ENCODE data around the gene SLC17A4. TPM values are rescaled to one million over a fixed set of nuclear protein-coding genes. Genes with fewer than 3 reads are reported as not detected.

The SLC17A4 gene
- total and polyA plus RNA-seq, 2 donors from 2014 or later: 0.88 to 1.8 TPM

DNA sequence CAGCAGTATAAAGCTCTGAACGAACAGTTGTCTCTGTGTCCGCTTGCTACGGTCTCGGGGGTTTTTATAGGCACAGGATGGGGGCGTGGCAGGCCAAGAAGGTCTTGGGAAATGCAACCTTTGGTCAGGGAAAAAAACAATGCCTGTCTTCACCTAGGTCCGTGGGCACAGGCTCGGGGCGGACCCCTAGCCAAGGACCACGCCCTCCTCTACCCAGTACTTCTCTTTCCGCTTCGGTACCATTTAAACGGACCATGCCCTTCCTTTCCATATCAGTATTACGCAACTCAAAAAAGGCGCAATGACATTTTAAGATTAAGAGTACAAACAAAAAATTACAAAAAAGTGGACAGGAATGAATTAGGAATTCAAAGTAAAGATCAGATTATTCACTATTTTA is 44.3 kb upstream of the SLC17A4 start:
- Histone ChIP-seq H3K4me1 (ENCODE audit: control insufficient read depth in 2 of 3, insufficient read depth in 2 of 3, low read depth in 1 of 3, low read length in 3 of 3) (no peaks in the 10 kb centered on the region), H3K36me3 (ENCODE audit: control insufficient read depth in 2 of 3, insufficient read depth in 3 of 3, low read length in 3 of 3) (no peaks in the 10 kb centered on the region), H3K27ac (ENCODE audit: low read depth in 2 of 2, low read length in 2 of 2) (no peak overlapping the region), H3K27me3 (ENCODE audit: control insufficient read depth, insufficient read depth, low read length) (no peaks in the 10 kb centered on the region), H3K9me3 (ENCODE audit: control insufficient read depth in 2 of 3, insufficient read depth in 1 of 3, low read length in 3 of 3) (no peaks in the 10 kb centered on the region), H3K9ac (ENCODE audit: low read length in 3 of 3) (no peak overlapping the region), H3K4me3 (ENCODE audit: low read length in 3 of 3) (no peak overlapping the region)
- no peak for DNase-seq
- no peak for FAIRE-seq
- TF ChIP-seq, protein P1, sequence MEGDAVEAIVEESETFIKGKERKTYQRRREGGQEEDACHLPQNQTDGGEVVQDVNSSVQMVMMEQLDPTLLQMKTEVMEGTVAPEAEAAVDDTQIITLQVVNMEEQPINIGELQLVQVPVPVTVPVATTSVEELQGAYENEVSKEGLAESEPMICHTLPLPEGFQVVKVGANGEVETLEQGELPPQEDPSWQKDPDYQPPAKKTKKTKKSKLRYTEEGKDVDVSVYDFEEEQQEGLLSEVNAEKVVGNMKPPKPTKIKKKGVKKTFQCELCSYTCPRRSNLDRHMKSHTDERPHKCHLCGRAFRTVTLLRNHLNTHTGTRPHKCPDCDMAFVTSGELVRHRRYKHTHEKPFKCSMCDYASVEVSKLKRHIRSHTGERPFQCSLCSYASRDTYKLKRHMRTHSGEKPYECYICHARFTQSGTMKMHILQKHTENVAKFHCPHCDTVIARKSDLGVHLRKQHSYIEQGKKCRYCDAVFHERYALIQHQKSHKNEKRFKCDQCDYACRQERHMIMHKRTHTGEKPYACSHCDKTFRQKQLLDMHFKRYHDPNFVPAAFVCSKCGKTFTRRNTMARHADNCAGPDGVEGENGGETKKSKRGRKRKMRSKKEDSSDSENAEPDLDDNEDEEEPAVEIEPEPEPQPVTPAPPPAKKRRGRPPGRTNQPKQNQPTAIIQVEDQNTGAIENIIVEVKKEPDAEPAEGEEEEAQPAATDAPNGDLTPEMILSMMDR (IDR thresholded peaks at IDR 0.05; ENCODE audit: borderline replicate concordance, extremely low read depth, insufficient read depth): no peak
- intact Hi-C loops (cut with DNase I): no loop called here

DNA sequence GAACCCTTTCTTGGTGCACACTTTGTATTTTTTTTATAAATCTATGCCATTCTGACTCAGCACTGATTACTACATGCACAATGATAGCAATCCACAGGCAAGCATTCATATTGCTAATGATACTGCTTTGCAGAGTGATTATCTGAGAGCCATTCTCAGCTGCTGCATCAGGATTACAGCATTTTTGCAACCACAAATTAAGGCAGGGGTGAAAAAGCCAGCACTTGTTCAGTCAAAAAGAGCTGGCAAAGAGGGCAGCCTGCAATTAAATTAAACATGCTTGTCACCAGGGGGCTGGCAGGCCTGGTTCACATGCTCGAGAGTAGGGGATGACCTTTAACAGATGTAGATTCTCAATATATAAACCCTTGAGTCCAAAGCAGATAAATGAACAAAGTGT is 40.7 kb upstream of the SLC17A4 start:
- TF ChIP-seq, protein P1 (IDR thresholded peaks at IDR 0.05; ENCODE audit: borderline replicate concordance, extremely low read depth, insufficient read depth): no peak
- intact Hi-C loops (cut with DNase I): no loop called here
- Histone ChIP-seq H3K4me3 (ENCODE audit: low read length in 3 of 3) (no peak overlapping the region), H3K27me3 (ENCODE audit: control insufficient read depth, insufficient read depth, low read length) (no peaks in the 10 kb centered on the region), H3K9me3 (ENCODE audit: control insufficient read depth in 2 of 3, insufficient read depth in 1 of 3, low read length in 3 of 3) (no peaks in the 10 kb centered on the region), H3K27ac (ENCODE audit: low read depth in 2 of 2, low read length in 2 of 2) (no peak overlapping the region), H3K9ac (ENCODE audit: low read length in 3 of 3) (no peak overlapping the region), H3K4me1 (ENCODE audit: control insufficient read depth in 2 of 3, insufficient read depth in 2 of 3, low read depth in 1 of 3, low read length in 3 of 3) (no peaks in the 10 kb centered on the region), H3K36me3 (ENCODE audit: control insufficient read depth in 2 of 3, insufficient read depth in 3 of 3, low read length in 3 of 3) (no peaks in the 10 kb centered on the region)
- DNase-seq: no peak
- no peak for FAIRE-seq

DNA sequence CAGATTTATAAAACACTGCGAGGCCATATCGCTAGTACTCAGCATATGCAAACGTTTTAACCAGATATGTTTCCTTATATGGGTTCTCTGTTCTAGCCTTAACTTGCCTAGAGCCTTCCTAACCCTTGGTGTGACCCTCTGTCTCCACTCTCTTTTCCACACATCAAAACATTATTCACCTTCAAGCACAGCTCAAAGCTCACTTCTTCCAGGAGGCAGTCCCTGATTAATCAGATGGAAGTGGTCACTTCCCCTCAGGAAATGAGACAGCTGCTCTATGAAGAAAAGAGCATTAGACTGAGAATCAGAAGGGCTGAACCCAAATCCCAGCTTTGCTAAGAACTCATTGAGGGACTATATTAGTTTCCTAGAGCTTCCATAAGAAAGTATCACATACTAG is 39.8 kb upstream of the SLC17A4 start:
- no peak overlapping the region for H3K9ac ChIP-seq (ENCODE audit: low read length in 3 of 3)
- no peaks in the 10 kb centered on the region for H3K36me3 ChIP-seq (ENCODE audit: control insufficient read depth in 2 of 3, insufficient read depth in 3 of 3, low read length in 3 of 3)
- DNase-seq: no peak
- FAIRE-seq: no peak
- no peak overlapping the region for H3K27ac ChIP-seq (ENCODE audit: low read depth in 2 of 2, low read length in 2 of 2)
- TF ChIP-seq, protein P1 (IDR thresholded peaks at IDR 0.05; ENCODE audit: borderline replicate concordance, extremely low read depth, insufficient read depth): no peak
- H3K4me3 ChIP-seq (ENCODE audit: low read length in 3 of 3): no peak overlapping the region
- H3K9me3 ChIP-seq (ENCODE audit: control insufficient read depth in 2 of 3, insufficient read depth in 1 of 3, low read length in 3 of 3): no peaks in the 10 kb centered on the region
- H3K27me3 ChIP-seq (ENCODE audit: control insufficient read depth, insufficient read depth, low read length): no peaks in the 10 kb centered on the region
- intact Hi-C loops (cut with DNase I): no loop called here
- H3K4me1 ChIP-seq (ENCODE audit: control insufficient read depth in 2 of 3, insufficient read depth in 2 of 3, low read depth in 1 of 3, low read length in 3 of 3): no peaks in the 10 kb centered on the region

DNA sequence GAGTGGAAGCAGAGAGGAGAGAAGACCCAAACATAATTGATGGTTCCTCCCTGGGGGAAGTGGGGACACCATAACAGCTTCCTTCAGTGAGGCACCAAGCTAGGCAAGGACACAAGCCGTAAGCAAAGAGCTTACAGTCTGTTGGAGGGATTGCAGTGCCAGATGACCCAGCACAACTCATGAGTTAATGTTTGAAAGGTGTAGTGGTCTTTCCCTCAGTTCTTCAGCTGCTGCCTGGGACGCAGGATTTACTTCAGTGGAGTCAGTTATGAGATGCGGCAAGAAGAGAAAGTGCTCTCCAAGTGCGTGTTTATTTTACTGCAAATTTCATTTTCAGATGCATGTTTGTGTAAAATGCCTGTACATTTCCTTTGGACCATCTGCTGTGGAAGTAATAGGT is 38.7 kb upstream of the SLC17A4 start:
- DNase-seq (peak in 3 of 5 donors; percentile 14 to 68 (median 30)), FAIRE-seq (no peak)
- Histone ChIP-seq H3K4me1 (ENCODE audit: control insufficient read depth in 2 of 3, insufficient read depth in 2 of 3, low read depth in 1 of 3, low read length in 3 of 3) (no peaks in the 10 kb centered on the region), H3K27me3 (ENCODE audit: control insufficient read depth, insufficient read depth, low read length) (no peaks in the 10 kb centered on the region), H3K9ac (ENCODE audit: low read length in 3 of 3) (no peak overlapping the region), H3K4me3 (ENCODE audit: low read length in 3 of 3) (peak overlapping the region in 2 of 3 donors; percentile 25 to 30), H3K36me3 (ENCODE audit: control insufficient read depth in 2 of 3, insufficient read depth in 3 of 3, low read length in 3 of 3) (no peaks in the 10 kb centered on the region), H3K9me3 (ENCODE audit: control insufficient read depth in 2 of 3, insufficient read depth in 1 of 3, low read length in 3 of 3) (no peaks in the 10 kb centered on the region), H3K27ac (ENCODE audit: low read depth in 2 of 2, low read length in 2 of 2) (no peak overlapping the region)
- TF ChIP-seq, protein P1 (IDR thresholded peaks at IDR 0.05; ENCODE audit: borderline replicate concordance, extremely low read depth, insufficient read depth): no peak
- intact Hi-C loops (cut with DNase I): no loop called here
